IMR-90 (cell line): ENCODE measurements around the gene ASTN2. TPM values are rescaled to one million over a fixed set of nuclear protein-coding genes. Genes with fewer than 3 reads are reported as not detected.
A peak's percentile ranks its signal among the peaks of the same experiment; 100 is the strongest.

Experiments used
- ATAC-seq: fragments of 200-7000 bp; cut with Tn5 transposase; 2 replicates; pipeline ENCODE4 v1.9.1; 2020; ENCODE audit warnings: low read depth, mild to moderate bottlenecking, moderate library complexity
- BruUV-seq: library from RNA; stranded (reverse); fragments of 400-500 nt; replicated peaks from 2 replicates; lab custom pipeline; 2021; lab: Mats Ljungman, UMichigan
- CTCF ChIA-PET: fragments of 300-600 bp; formaldehyde crosslinking; extraction: SDS; loops from one replicate; lab custom pipeline; 2021; ENCODE audit warnings: antibody characterized with exemption; lab: Yijun Ruan, JAX
- POLR2A ChIA-PET: fragments of 300-600 bp; sonication (Branson Sonifier 250); formaldehyde crosslinking; loops from one replicate; lab custom pipeline; 2022; ENCODE audit warnings: antibody characterized with exemption; ENCODE audit not compliant: unreplicated experiment; lab: Charles Lee
- DNase-seq: peaks from one replicate; pipeline ENCODE4 v3.0.0; 2013
- H2AFZ ChIP-seq: replicated peaks from 2 replicates; pipeline ENCODE3; 2013; ENCODE audit warnings: low read length, mild to moderate bottlenecking; ENCODE audit not compliant: poor library complexity
- H2AK5ac ChIP-seq: 2 replicates; pipeline ENCODE4 v1.6.1; 2013; ENCODE audit warnings: low read depth, low read length, inconsistent platforms
- H2AK9ac ChIP-seq: replicated peaks from 2 replicates; pipeline ENCODE3; 2013; ENCODE audit warnings: mild to moderate bottlenecking, low read depth, low read length, moderate library complexity; ENCODE audit not compliant: poor library complexity
- H2BK120ac ChIP-seq: 2 replicates; pipeline ENCODE4 v1.6.1; 2013; ENCODE audit warnings: low read depth, low read length, inconsistent platforms
- H2BK15ac ChIP-seq: 3 replicates; pipeline ENCODE4 v1.6.1; 2013; ENCODE audit warnings: low read depth, low read length, inconsistent platforms
- H2BK20ac ChIP-seq: 2 replicates; pipeline ENCODE4 v1.6.1; 2013; ENCODE audit warnings: low read depth, mild to moderate bottlenecking, inconsistent platforms, low read length, moderate library complexity
- H2BK5ac ChIP-seq: 2 replicates; pipeline ENCODE4 v1.6.1; 2013; ENCODE audit warnings: mild to moderate bottlenecking, low read depth, low read length, inconsistent platforms; ENCODE audit not compliant: poor library complexity, severe bottlenecking
- H3K14ac ChIP-seq: replicated peaks from 2 replicates; pipeline ENCODE4 v1.6.1; 2013; ENCODE audit warnings: low read depth, low read length, inconsistent platforms
- H3K18ac ChIP-seq: 2 replicates; pipeline ENCODE4 v1.6.1; 2013; ENCODE audit warnings: low read depth, low read length, control low read depth
- H3K23ac ChIP-seq: 2 replicates; pipeline ENCODE4 v1.6.1; 2013; ENCODE audit warnings: low read depth, low read length, inconsistent platforms
- H3K27ac ChIP-seq: 2 replicates; pipeline ENCODE4 v1.5.1; 2013; ENCODE audit warnings: mild to moderate bottlenecking, control low read depth, low read length; ENCODE audit not compliant: insufficient read depth
- H3K27me3 ChIP-seq: 2 replicates; pipeline ENCODE4 v1.6.1; 2013; ENCODE audit warnings: low read length; ENCODE audit not compliant: control insufficient read depth, insufficient read depth
- H3K36me3 ChIP-seq: 2 replicates; pipeline ENCODE4 v1.6.1; 2013; ENCODE audit warnings: low read length, mixed read lengths; ENCODE audit not compliant: control insufficient read depth, insufficient read depth
- H3K4ac ChIP-seq: 2 replicates; pipeline ENCODE4 v1.6.1; 2013; ENCODE audit warnings: low read depth, low read length, inconsistent platforms
- H3K4me1 ChIP-seq: 2 replicates; pipeline ENCODE4 v1.6.1; 2013; ENCODE audit warnings: low read length, mixed read lengths; ENCODE audit not compliant: control insufficient read depth, insufficient read depth
- H3K4me2 ChIP-seq: 2 replicates; pipeline ENCODE4 v1.6.1; 2013; ENCODE audit warnings: low read depth, mild to moderate bottlenecking, control low read depth, low read length, moderate library complexity
- H3K4me3 ChIP-seq: 2 replicates; pipeline ENCODE4 v1.5.1; 2013; ENCODE audit warnings: low read depth, mild to moderate bottlenecking, control low read depth, low read length, moderate library complexity; ENCODE audit not compliant: insufficient read depth
- H3K56ac ChIP-seq: 2 replicates; pipeline ENCODE4 v1.6.1; 2013; ENCODE audit warnings: low read length, inconsistent platforms; ENCODE audit not compliant: insufficient read depth; ENCODE audit errors: extremely low read depth
- H3K79me1 ChIP-seq, 2 experiments: 2 replicates each; pipeline ENCODE4 v1.6.1; 2013; ENCODE audit warnings: low read length in 2 of 2, inconsistent platforms in 1 of 2, low read depth in 1 of 2
- H3K9ac ChIP-seq: 2 replicates; pipeline ENCODE4 v1.6.1; 2013; ENCODE audit warnings: low read depth, low read length, control low read depth
- H3K9me1 ChIP-seq: 2 replicates; pipeline ENCODE4 v1.6.1; 2013; ENCODE audit warnings: low read length, inconsistent platforms; ENCODE audit not compliant: insufficient read depth
- H3K9me3 ChIP-seq: 2 replicates; pipeline ENCODE4 v1.6.1; 2013; ENCODE audit warnings: low read length; ENCODE audit not compliant: control insufficient read depth, insufficient read depth
- H4K20me1 ChIP-seq: 2 replicates; pipeline ENCODE4 v1.6.1; 2013; ENCODE audit warnings: low read length, inconsistent platforms; ENCODE audit not compliant: insufficient read depth
- H4K5ac ChIP-seq: 2 replicates; pipeline ENCODE4 v1.6.1; 2013; ENCODE audit warnings: mild to moderate bottlenecking, low read depth, low read length, control low read depth
- H4K8ac ChIP-seq, 2 experiments: 2 replicates each; pipeline ENCODE4 v1.6.1; 2013; ENCODE audit warnings: low read depth in 2 of 2, low read length in 2 of 2, control low read depth in 1 of 2, inconsistent platforms in 1 of 2
- H4K91ac ChIP-seq: 2 replicates; pipeline ENCODE4 v1.6.1; 2013; ENCODE audit warnings: low read depth, low read length, inconsistent platforms; ENCODE audit not compliant: insufficient read depth
- CEBPB ChIP-seq: IDR thresholded peaks from 2 replicates; pipeline ENCODE4 v1.6.1; 2012; ENCODE audit warnings: low read depth, low read length, improper control_type of control experiment
- MAFK ChIP-seq: IDR thresholded peaks from 2 replicates; pipeline ENCODE4 v1.6.1; 2012; ENCODE audit warnings: low read depth, low read length, improper control_type of control experiment
- SMC3 ChIP-seq: fragments of 150-350 bp; IDR thresholded peaks from 2 replicates; pipeline ENCODE4 v1.6.1; 2016; ENCODE audit warnings: low read depth, mild to moderate bottlenecking, antibody characterized with exemption, low read length, moderate library complexity
- WGBS, 2 experiments: methylation state at CpG; one replicate each; pipeline versions ENCODE4 v1.1.5 to v1.1.7; 2013; ENCODE audit warnings: missing lambda C conversion rate in 2 of 2; ENCODE audit not compliant: insufficient read length in 1 of 2; ENCODE audit errors: extremely low coverage in 2 of 2; 5-methylcytosine and 5-hydroxymethylcytosine counted together
- dilution Hi-C: fragments of 300-500 bp; cut with HindIII; formaldehyde crosslinking; loops from one replicate; pipeline ENCODE4 v1.14.3; 2018; ENCODE audit warnings: low sequenced_read_pairs; ENCODE audit not compliant: unreplicated experiment
- in situ Hi-C: fragments of 300-500 bp; cut with MboI; formaldehyde crosslinking; loops from 3 replicates; pipeline ENCODE4 v1.14.3; 2019; ENCODE audit warnings: low sequenced_read_pairs, inconsistent platforms, mixed read lengths
- intact Hi-C: fragments of 100-400 bp; cut with micrococcal nuclease; formaldehyde crosslinking; loops from 2 replicates; pipeline ENCODE4 v1.10.0; 2022
- polyA plus RNA-seq, 3 experiments: library from polyadenylated mRNA; depleted of rRNA; stranded (reverse); fragments of >200 nt; gene quantifications; 2 replicates each; pipeline ENCODE4 v1.2.3, GENCODE V29; 2012; ENCODE audit warnings: low replicate concordance in 1 of 3
- total RNA-seq: library from RNA; depleted of rRNA; stranded (reverse); fragments of >200 nt; gene quantifications from 2 replicates; pipeline ENCODE4 v1.2.3, GENCODE V29; 2012

The ASTN2 gene
- total and polyA plus RNA-seq, 2 of the 4 experiments (the other 2 are of a cell fraction), result 3.8 to 6.8 TPM

DNA sequence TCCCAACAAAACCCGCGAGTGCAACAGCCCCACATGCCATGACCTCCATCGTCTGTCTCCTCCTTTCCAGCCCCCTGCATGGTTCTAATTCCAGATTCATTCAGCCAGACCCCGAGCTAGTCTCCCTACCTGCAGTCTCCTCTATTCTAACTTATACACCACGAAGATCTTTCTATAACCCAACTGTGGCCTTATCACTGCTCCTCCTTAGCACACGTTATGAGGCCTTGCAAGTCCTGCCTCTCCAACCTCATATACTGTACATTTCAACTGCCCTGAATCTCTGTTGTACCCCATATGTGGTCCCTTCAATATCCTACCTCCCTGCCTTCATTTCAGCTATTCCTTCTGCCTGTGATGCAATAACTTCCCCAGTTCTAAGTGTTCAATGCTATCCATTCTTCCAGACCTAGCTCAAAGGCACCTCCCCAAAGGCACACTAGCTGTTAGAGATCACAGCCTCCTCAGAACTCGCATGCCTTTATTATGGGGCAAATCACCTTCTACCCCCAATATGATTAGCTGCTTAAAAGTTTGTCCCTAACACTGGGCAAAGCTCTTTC is 942.8 kb downstream of the ASTN2 start:
- WGBS, 2 experiments, result 56% methylated on average over 6 of the region's 7 CpGs; no CpG with 5 or more reads in 1 of the 2 experiments
- DNase-seq, result no peak
- Histone ChIP-seq H3K4me1 (peaks cover 6% of the 10 kb centered on the region; the same call in 1 of the 2 replicates), H3K9me3 (no peaks in the 10 kb centered on the region), H2BK20ac (no peak overlapping the region), H3K56ac (no peak overlapping the region), H4K20me1 (no peaks in the 10 kb centered on the region), H3K27ac (peak overlapping the region; percentile 49; the same call in 1 of the 2 replicates), H3K4ac (no peak overlapping the region), H2BK120ac (no peak overlapping the region), H4K91ac (no peak overlapping the region), H4K8ac (no peak overlapping the region), H2BK5ac (no peak overlapping the region), H2AK9ac (peak overlapping the region; percentile 70), H2AK5ac (peak overlapping the region; percentile 2; the same call in 1 of the 2 replicates), H3K36me3 (no peaks in the 10 kb centered on the region), H3K18ac (peak overlapping the region; percentile 18; the same call in 1 of the 2 replicates), H3K27me3 (no peaks in the 10 kb centered on the region), H3K9ac (no peak overlapping the region), H2BK15ac (0 out of 3 replicates have a peak overlapping the region, but pooled peaks have one; percentile 50), H3K23ac (no peak overlapping the region), H3K4me3 (no peak overlapping the region), H3K79me1 (no peaks in the 10 kb centered on the region), H3K9me1 (peaks cover 4% of the 10 kb centered on the region; the same call in 1 of the 2 replicates), H4K5ac (peak overlapping the region; percentile 7; the same call in 1 of the 2 replicates), H3K4me2 (no peak overlapping the region), H3K14ac (no peak overlapping the region), H2AFZ (peak overlapping the region; percentile 14)
- ATAC-seq, result no peak
- in situ Hi-C loops (no loop called here), dilution Hi-C loops (no loop called here), intact Hi-C loops (no loop called here)
- POLR2A ChIA-PET, result interaction anchor here (0.6 kb wide), 1 partner anchor 69 kb away, joined by 4 read pairs; no protein-coding TSS in a partner anchor
- no peak for TF ChIP-seq MAFK
- no peak for TF ChIP-seq SMC3
- TF ChIP-seq CEBPB, result peak; percentile 67
- CTCF ChIA-PET, result interaction anchor here (0.5 to 0.8 kb wide), 3 partner anchors 10 to 962 kb away, joined by 3 read pairs; no protein-coding TSS in a partner anchor
- no TSS peak for BruUV-seq
